H9 (cell line): ENCODE results near the gene TPH1. TPM values are rescaled to one million over a fixed set of nuclear protein-coding genes. Genes with fewer than 3 reads are reported as not detected.

Source experiments
- DNase-seq: peaks from one replicate; pipeline ENCODE4 v3.0.0-alpha.2; 2017
- H2AFZ ChIP-seq: one replicate; pipeline ENCODE4 v1.6.1; 2013; ENCODE audit warnings: mild to moderate bottlenecking, low read length, control low read depth, moderate library complexity
- H2AK5ac ChIP-seq: 2 replicates; pipeline ENCODE4 v1.6.1; 2013; ENCODE audit warnings: low read length, control low read depth, mixed read lengths; ENCODE audit not compliant: insufficient read length
- H2BK120ac ChIP-seq: one replicate; pipeline ENCODE4 v1.6.1; 2013; ENCODE audit warnings: low read depth, mild to moderate bottlenecking, low read length, control low read depth, inconsistent platforms; ENCODE audit not compliant: poor library complexity, severe bottlenecking
- H2BK12ac ChIP-seq: 2 replicates; pipeline ENCODE4 v1.6.1; 2013; ENCODE audit warnings: low read length, control low read depth, mixed read lengths, low read depth; ENCODE audit not compliant: insufficient read length
- H2BK15ac ChIP-seq: 2 replicates; pipeline ENCODE4 v1.6.1; 2013; ENCODE audit warnings: low read depth, low read length, control low read depth
- H2BK20ac ChIP-seq: one replicate; pipeline ENCODE4 v1.6.1; 2013; ENCODE audit warnings: low read depth, mild to moderate bottlenecking, low read length, control low read depth, inconsistent platforms; ENCODE audit not compliant: poor library complexity, severe bottlenecking
- H2BK5ac ChIP-seq: 2 replicates; pipeline ENCODE4 v1.6.1; 2013; ENCODE audit warnings: low read length, control low read depth, mixed read lengths; ENCODE audit not compliant: insufficient read length
- H3K14ac ChIP-seq: 2 replicates; pipeline ENCODE4 v1.6.1; 2013; ENCODE audit warnings: low read length, control low read depth; ENCODE audit not compliant: insufficient read depth
- H3K18ac ChIP-seq: 2 replicates; pipeline ENCODE4 v1.6.1; 2013; ENCODE audit warnings: low read depth, mild to moderate bottlenecking, mixed read lengths, low read length, control low read depth; ENCODE audit not compliant: insufficient read length
- H3K23ac ChIP-seq: 2 replicates; pipeline ENCODE4 v1.6.1; 2013; ENCODE audit warnings: low read length, control low read depth, mixed read lengths, low read depth; ENCODE audit not compliant: insufficient read length
- H3K23me2 ChIP-seq: 2 replicates; pipeline ENCODE4 v1.6.1; 2013; ENCODE audit warnings: low read depth, mild to moderate bottlenecking, mixed read lengths, low read length, control low read depth; ENCODE audit not compliant: insufficient read length, poor library complexity, severe bottlenecking
- H3K27ac ChIP-seq: 2 replicates; pipeline ENCODE4 v1.5.1; 2013; ENCODE audit warnings: low read length, control low read depth, mixed read lengths, low read depth; ENCODE audit not compliant: insufficient read length
- H3K27me3 ChIP-seq: 2 replicates; pipeline ENCODE4 v1.6.1; 2013; ENCODE audit warnings: low read length, control low read depth, inconsistent platforms; ENCODE audit not compliant: insufficient read depth
- H3K4ac ChIP-seq: 2 replicates; pipeline ENCODE4 v1.6.1; 2013; ENCODE audit warnings: low read depth, mild to moderate bottlenecking, control low read depth, inconsistent platforms, low read length, moderate library complexity
- H3K4me1 ChIP-seq: 2 replicates; pipeline ENCODE4 v1.6.1; 2013; ENCODE audit warnings: low read length, control low read depth, inconsistent platforms; ENCODE audit not compliant: insufficient read depth
- H3K4me2 ChIP-seq: 2 replicates; pipeline ENCODE4 v1.6.1; 2013; ENCODE audit warnings: low read length, control low read depth, mixed read lengths; ENCODE audit not compliant: insufficient read length, insufficient read depth
- H3K56ac ChIP-seq: 2 replicates; pipeline ENCODE4 v1.6.1; 2013; ENCODE audit warnings: low read depth, mild to moderate bottlenecking, mixed read lengths, low read length, control low read depth; ENCODE audit not compliant: insufficient read length
- H3K79me1 ChIP-seq: 2 replicates; pipeline ENCODE4 v1.6.1; 2013; ENCODE audit warnings: low read depth, mild to moderate bottlenecking, moderate library complexity, low read length, control low read depth, inconsistent platforms; ENCODE audit not compliant: insufficient read depth, poor library complexity, severe bottlenecking
- H3K79me2 ChIP-seq: 2 replicates; pipeline ENCODE4 v1.6.1; 2013; ENCODE audit warnings: low read length, control low read depth, inconsistent platforms; ENCODE audit not compliant: insufficient read depth
- H3K9ac ChIP-seq: 2 replicates; pipeline ENCODE4 v1.6.1; 2013; ENCODE audit warnings: low read length, control low read depth, mixed read lengths; ENCODE audit not compliant: insufficient read length; ENCODE audit errors: extremely low read depth
- H3K9me3 ChIP-seq: one replicate; pipeline ENCODE4 v1.6.1; 2013; ENCODE audit warnings: low read depth, low read length, inconsistent platforms; ENCODE audit not compliant: control insufficient read depth
- H3T11ph ChIP-seq: one replicate; pipeline ENCODE4 v1.6.1; 2013; ENCODE audit warnings: mild to moderate bottlenecking, low read length, control low read depth, inconsistent platforms
- H4K20me1 ChIP-seq: one replicate; pipeline ENCODE4 v1.6.1; 2013; ENCODE audit not compliant: control insufficient read depth, insufficient read length, insufficient read depth
- H4K5ac ChIP-seq: 2 replicates; pipeline ENCODE4 v1.6.1; 2013; ENCODE audit warnings: low read depth, mild to moderate bottlenecking, mixed read lengths, low read length, control low read depth; ENCODE audit not compliant: insufficient read length
- H4K8ac ChIP-seq: replicated peaks from 2 replicates; pipeline ENCODE4 v1.6.1; 2013; ENCODE audit warnings: low read length, control low read depth, mixed read lengths, low read depth; ENCODE audit not compliant: insufficient read length
- H4K91ac ChIP-seq: 2 replicates; pipeline ENCODE4 v1.6.1; 2013; ENCODE audit warnings: low read depth, mild to moderate bottlenecking, moderate library complexity, mixed read lengths, low read length, control low read depth; ENCODE audit not compliant: insufficient read length
- H3K27ac Mint-ChIP-seq, 3 experiments: 2 replicates in 2 of 3; 3 replicates in 1 of 3; pipeline ENCODE4 v1.8.0; 2020 to 2021; ENCODE audit warnings: mixed read lengths in 3 of 3, mild to moderate bottlenecking in 1 of 3, moderate library complexity in 1 of 3
- H3K27me3 Mint-ChIP-seq: 2 replicates; pipeline ENCODE4 v1.8.0; 2021; ENCODE audit warnings: low read depth, mild to moderate bottlenecking, moderate library complexity, mixed read lengths
- H3K36me3 Mint-ChIP-seq, 3 experiments: 2 replicates in 2 of 3; 3 replicates in 1 of 3; pipeline ENCODE4 v1.8.0; 2020 to 2021; ENCODE audit warnings: low read depth in 3 of 3, mixed read lengths in 3 of 3; ENCODE audit not compliant: insufficient read depth in 1 of 3
- H3K4me1 Mint-ChIP-seq, 2 experiments: 2 replicates each; pipeline ENCODE4 v1.8.0; 2020; ENCODE audit warnings: mixed read lengths in 2 of 2
- H3K4me3 Mint-ChIP-seq, 2 experiments: 2 replicates in 1 of 2; 3 replicates in 1 of 2; pipeline ENCODE4 v1.8.0; 2020 to 2021; ENCODE audit warnings: mild to moderate bottlenecking in 2 of 2, mixed read lengths in 2 of 2, moderate library complexity in 1 of 2
- H3K9me3 Mint-ChIP-seq, 2 experiments: 2 replicates in 1 of 2; 3 replicates in 1 of 2; pipeline ENCODE4 v1.8.0; 2020; ENCODE audit warnings: mild to moderate bottlenecking in 2 of 2, mixed read lengths in 2 of 2, moderate library complexity in 1 of 2
- CTCF ChIP-seq: fragments of 200-600 bp; sonication (generic); conservative IDR thresholded peaks from 3 replicates; pipeline ENCODE4 v1.8.0; 2021; ENCODE audit warnings: antibody characterized with exemption, mild to moderate bottlenecking
- WGBS: extraction: QIAGEN DNeasy Blood & Tissue Kit; methylation state at CpG from one replicate; pipeline ENCODE4 v1.1.7; 2013; ENCODE audit warnings: missing lambda C conversion rate, low lambda C conversion rate, mixed read lengths; ENCODE audit not compliant: insufficient read length; ENCODE audit errors: extremely low coverage; 5-methylcytosine and 5-hydroxymethylcytosine counted together
- total RNA-seq: library from RNA; stranded (reverse); gene quantifications from 2 replicates; pipeline ENCODE4 v1.2.1, GENCODE V29; 2021

The TPH1 gene
- total RNA-seq, 1 experiment from 2014 or later: 0.17 TPM

GRCh38 chr11:18066626-18067025 is 20.6 kb upstream of the TPH1 start:
- Mint-ChIP-seq H3K27ac (no peak overlapping the region), H3K36me3 (no peaks in the 10 kb centered on the region), H3K4me1 (0 out of 4 replicates have a peak, but pooled peaks cover 0 to 2% of the 10 kb centered on the region in 2 experiments), H3K9me3 (no peaks in the 10 kb centered on the region), H3K4me3 (no peak overlapping the region), H3K27me3 (no peaks in the 10 kb centered on the region)
- no peaks in the 10 kb centered on the region for H3K4me1 ChIP-seq
- DNase-seq: no peak
- TF ChIP-seq CTCF: no peak
- H3K18ac ChIP-seq: no peak overlapping the region
- no peak overlapping the region for H3K4me2 ChIP-seq
- no peak overlapping the region for H3K27ac ChIP-seq
- H2BK20ac ChIP-seq: no peak overlapping the region
- H2BK120ac ChIP-seq: no peak overlapping the region
- H4K5ac ChIP-seq: no peak overlapping the region
- no peaks in the 10 kb centered on the region for H3K79me1 ChIP-seq
- H3K4ac ChIP-seq: no peak overlapping the region
- H3T11ph ChIP-seq: no peak overlapping the region
- no peak overlapping the region for H2BK12ac ChIP-seq
- no peaks in the 10 kb centered on the region for H3K79me2 ChIP-seq
- no peak overlapping the region for H3K9ac ChIP-seq
- WGBS: no CpG with 5 or more reads among the region's 2 CpGs
- H3K27me3 ChIP-seq: no peaks in the 10 kb centered on the region
- no peak overlapping the region for H3K56ac ChIP-seq
- no peak overlapping the region for H2BK15ac ChIP-seq
- no peak overlapping the region for H3K23ac ChIP-seq
- no peak overlapping the region for H2BK5ac ChIP-seq
- H4K91ac ChIP-seq: no peak overlapping the region
- H3K9me3 ChIP-seq: no peaks in the 10 kb centered on the region
- no peak overlapping the region for H3K14ac ChIP-seq
- H2AFZ ChIP-seq: no peak overlapping the region
- H4K20me1 ChIP-seq: no peaks in the 10 kb centered on the region
- H4K8ac ChIP-seq: no peak overlapping the region
- no peaks in the 10 kb centered on the region for H3K23me2 ChIP-seq
- H2AK5ac ChIP-seq: no peak overlapping the region
